G401 (cell line): Measurements from ENCODE around the gene SPEN. TPM values are rescaled to one million over a fixed set of nuclear protein-coding genes. Genes with fewer than 3 reads are reported as not detected.
"Not testable (repeated sequence)": the region's sequence is repeated elsewhere in the genome, so short reads cannot be mapped to it uniquely, and the experiment has no call there.

Source experiments
- DNase-seq: peaks from one replicate; pipeline ENCODE4 v3.0.0-alpha.2; 2015; ENCODE audit warnings: low spot score
- in situ Hi-C: cut with HindIII; loops from 2 replicates; pipeline ENCODE4 v1.10.0; 2016; ENCODE audit warnings: low sequenced_read_pairs, mixed read lengths
- total RNA-seq: library from RNA; depleted of rRNA; stranded (reverse); fragments of >200 nt; shearing (Covaris generic); gene quantifications from 2 replicates; pipeline ENCODE4 v1.2.3, GENCODE V29; 2014

The SPEN gene
- total RNA-seq, 1 experiment from 2014 or later, result 2.4 TPM

GRCh38 chr1:15885701-15886610 is 38.4 kb downstream of the SPEN start:
- in situ Hi-C loops, result no loop called here

GRCh38 chr1:15886611-15887167 is 39.2 kb downstream of the SPEN start:
- no peak for DNase-seq
- in situ Hi-C loops, result no loop called here

More at GRCh38 chr1:15885701-15886610, 38.4 kb downstream of the SPEN start:
- peak; percentile 91 for DNase-seq

GRCh38 chr1:15892857-15893599 is 45.5 kb downstream of the SPEN start:
- in situ Hi-C loops, DNase-seq: not testable (repeated sequence)

GRCh38 chr1:15895233-15895632 is 47.7 kb downstream of the SPEN start:
- in situ Hi-C loops, result no loop called here
- no peak for DNase-seq

- DNase-seq, in situ Hi-C loops: not testable (repeated sequence)
Measured at GRCh38 chr1:15896841-15897610, 49.5 kb downstream of the SPEN start.

- no peak for DNase-seq
- in situ Hi-C loops, result no loop called here
Measured at GRCh38 chr1:15899266-15899665, 51.8 kb downstream of the SPEN start.

GRCh38 chr1:15900662-15901279 is 53.3 kb downstream of the SPEN start:
- in situ Hi-C loops, result no loop called here

GRCh38 chr1:15902882-15903281 is 55.4 kb downstream of the SPEN start:
- in situ Hi-C loops, result no loop called here
- DNase-seq, result no peak

More at GRCh38 chr1:15900662-15901279, 53.3 kb downstream of the SPEN start:
- DNase-seq, result no peak

- in situ Hi-C loops, result no loop called here
- DNase-seq, result no peak
Measured at GRCh38 chr1:15908597-15908996, 61.1 kb downstream of the SPEN start.

- DNase-seq, result no peak
- in situ Hi-C loops, result no loop called here
Measured at GRCh38 chr1:15911141-15911540, 63.6 kb downstream of the SPEN start.

- in situ Hi-C loops, result no loop called here
- no peak for DNase-seq
Measured at GRCh38 chr1:15911927-15912326, 64.4 kb downstream of the SPEN start.

- in situ Hi-C loops, result not testable (repeated sequence)
Measured at GRCh38 chr1:15913607-15914006, 66.1 kb downstream of the SPEN start.

GRCh38 chr1:15915991-15916390 is 68.5 kb downstream of the SPEN start:
- in situ Hi-C loops, result no loop called here
- no peak for DNase-seq

More at GRCh38 chr1:15913607-15914006, 66.1 kb downstream of the SPEN start:
- DNase-seq, result not testable (repeated sequence)

- no peak for DNase-seq
- in situ Hi-C loops, result no loop called here
Measured at GRCh38 chr1:15916417-15916816, 68.9 kb downstream of the SPEN start.

GRCh38 chr1:15916916-15917315 is 69.4 kb downstream of the SPEN start:
- no peak for DNase-seq
- in situ Hi-C loops, result no loop called here

- in situ Hi-C loops, result no loop called here
- no peak for DNase-seq
Measured at GRCh38 chr1:15918962-15919715, 71.6 kb downstream of the SPEN start.

- no peak for DNase-seq
- in situ Hi-C loops, result no loop called here
Measured at GRCh38 chr1:15923241-15923640, 75.7 kb downstream of the SPEN start.

- in situ Hi-C loops, DNase-seq: not testable (repeated sequence)
Measured at GRCh38 chr1:15926448-15926847, 78.9 kb downstream of the SPEN start.
